IPS-18a (cell line): ENCODE data around the gene G2E3.
"Not testable (repeated sequence)": the region's sequence is repeated elsewhere in the genome, so short reads cannot be mapped to it uniquely, and the experiment has no call there.

Source experiments
- H3K27ac ChIP-seq: one replicate; pipeline ENCODE4 v1.5.1; 2013; ENCODE audit warnings: low read length
- H3K27me3 ChIP-seq: one replicate; pipeline ENCODE4 v1.6.1; 2013; ENCODE audit warnings: mild to moderate bottlenecking, low read length; ENCODE audit not compliant: control insufficient read depth, insufficient read depth
- H3K36me3 ChIP-seq: one replicate; pipeline ENCODE4 v1.6.1; 2013; ENCODE audit warnings: low read depth, low read length; ENCODE audit not compliant: control insufficient read depth
- H3K4me1 ChIP-seq: one replicate; pipeline ENCODE4 v1.6.1; 2013; ENCODE audit warnings: low read depth, low read length; ENCODE audit not compliant: control insufficient read depth
- H3K4me3 ChIP-seq: one replicate; pipeline ENCODE4 v1.5.1; 2013; ENCODE audit warnings: low read length
- H3K9ac ChIP-seq: one replicate; pipeline ENCODE4 v1.6.1; 2013; ENCODE audit warnings: mild to moderate bottlenecking, low read length, moderate library complexity
- H3K9me3 ChIP-seq: one replicate; pipeline ENCODE4 v1.6.1; 2013; ENCODE audit warnings: low read depth, low read length; ENCODE audit not compliant: control insufficient read depth

G2E3 gene

DNA sequence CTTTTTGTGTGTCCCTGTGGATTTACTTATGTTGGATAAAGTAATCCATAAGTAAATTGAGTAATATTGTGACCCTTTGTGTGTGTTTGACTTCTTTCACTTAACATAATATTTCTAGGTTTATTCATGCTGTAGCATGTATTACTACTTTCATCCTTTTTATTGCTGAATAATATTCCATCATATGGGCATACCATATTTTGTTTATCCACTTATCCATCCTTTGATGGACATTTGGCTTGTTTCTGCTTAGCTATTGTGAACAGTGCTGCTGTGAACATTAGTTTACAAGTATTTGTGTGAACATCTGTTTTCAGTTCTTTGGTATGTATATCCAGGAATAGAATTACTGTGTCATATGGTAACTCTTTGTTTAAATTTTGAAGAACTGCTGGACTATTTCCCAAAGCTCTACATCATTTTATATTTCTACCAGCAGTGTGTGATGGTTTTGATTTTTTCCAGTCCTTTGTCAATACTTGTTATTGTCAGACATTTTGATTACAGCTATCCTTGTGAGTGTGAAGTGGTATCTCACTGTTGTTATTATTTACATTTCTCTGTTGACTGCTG lies 25.2 kb downstream of the G2E3 start:
- no peak overlapping the region for H3K27ac ChIP-seq
- H3K27me3 ChIP-seq, result no peaks in the 10 kb centered on the region
- peaks cover 27% of the 10 kb centered on the region for H3K36me3 ChIP-seq
- H3K4me1 ChIP-seq, result no peaks in the 10 kb centered on the region
- no peaks in the 10 kb centered on the region for H3K9me3 ChIP-seq
- no peak overlapping the region for H3K9ac ChIP-seq
- no peak overlapping the region for H3K4me3 ChIP-seq

DNA sequence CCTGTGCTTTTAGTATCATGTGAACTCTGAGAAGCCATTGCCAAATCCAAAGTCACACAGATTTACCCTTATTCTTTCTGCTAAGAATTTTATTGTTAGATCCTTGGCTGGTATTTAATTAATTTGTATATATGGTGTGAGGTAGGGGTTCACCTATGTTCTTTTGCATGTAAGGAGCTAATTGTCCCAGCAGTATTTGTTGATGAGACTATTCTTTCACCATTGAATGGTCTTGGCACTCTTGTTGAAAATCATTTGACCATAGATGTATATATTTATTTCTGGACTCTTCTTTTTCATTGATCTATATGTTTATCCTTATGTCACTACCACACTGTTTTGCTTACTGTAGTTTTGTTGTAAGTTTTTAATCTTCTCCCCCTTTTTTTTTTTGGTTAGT lies 26.2 kb downstream of the G2E3 start:
- H3K4me3 ChIP-seq, result no peak overlapping the region
- peaks cover 38% of the 10 kb centered on the region for H3K36me3 ChIP-seq
- H3K9ac ChIP-seq, result no peak overlapping the region
- no peaks in the 10 kb centered on the region for H3K27me3 ChIP-seq
- no peaks in the 10 kb centered on the region for H3K9me3 ChIP-seq
- H3K27ac ChIP-seq, result no peak overlapping the region
- H3K4me1 ChIP-seq, result no peaks in the 10 kb centered on the region

DNA sequence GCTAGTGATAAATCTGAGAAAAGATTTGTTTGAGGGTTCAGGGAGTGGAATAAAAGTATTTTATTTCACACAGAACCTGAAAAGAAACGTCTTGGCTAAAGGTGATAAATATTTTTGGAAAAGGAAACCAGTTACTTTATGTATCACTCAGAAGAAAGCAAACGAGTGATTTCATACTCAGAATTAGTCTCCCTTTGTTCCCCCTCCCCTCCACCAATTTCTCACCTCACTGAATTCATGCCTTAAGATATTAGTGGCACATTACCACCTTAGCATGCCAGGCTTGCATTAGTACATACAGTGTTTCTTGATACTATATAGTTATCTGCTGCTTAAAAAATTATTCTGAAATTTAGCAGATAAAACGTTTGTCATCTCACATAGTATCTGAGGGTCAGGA lies 28.2 kb downstream of the G2E3 start:
- H3K36me3 ChIP-seq, result peaks cover 54% of the 10 kb centered on the region
- no peaks in the 10 kb centered on the region for H3K4me1 ChIP-seq
- no peaks in the 10 kb centered on the region for H3K27me3 ChIP-seq
- H3K4me3 ChIP-seq, result no peak overlapping the region
- H3K9ac ChIP-seq, result no peak overlapping the region
- H3K27ac ChIP-seq, result no peak overlapping the region
- H3K9me3 ChIP-seq, result no peaks in the 10 kb centered on the region

DNA sequence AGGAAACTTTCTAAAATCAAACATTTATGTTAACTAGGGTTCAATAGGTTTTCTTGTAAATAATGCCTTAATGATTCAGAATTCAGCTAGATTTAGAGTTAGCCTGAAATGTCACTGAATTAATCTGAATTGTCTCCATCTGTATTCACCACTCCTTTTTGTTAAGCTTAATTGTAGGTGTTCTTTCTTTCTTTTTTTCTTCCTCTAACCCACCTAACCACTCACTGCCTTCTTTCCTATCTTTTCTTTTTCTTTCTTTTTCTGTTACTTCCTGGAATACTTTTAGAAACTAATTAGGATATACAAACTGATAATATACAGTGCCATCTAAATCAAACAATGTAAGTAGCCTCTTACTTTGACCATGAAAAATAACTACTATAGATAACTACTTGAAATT lies 29.9 kb downstream of the G2E3 start:
- Histone ChIP-seq H3K9ac (no peak overlapping the region), H3K36me3 (peaks cover 59% of the 10 kb centered on the region), H3K27ac (no peak overlapping the region), H3K9me3 (no peaks in the 10 kb centered on the region), H3K4me1 (no peaks in the 10 kb centered on the region), H3K27me3 (no peaks in the 10 kb centered on the region), H3K4me3 (no peak overlapping the region)

DNA sequence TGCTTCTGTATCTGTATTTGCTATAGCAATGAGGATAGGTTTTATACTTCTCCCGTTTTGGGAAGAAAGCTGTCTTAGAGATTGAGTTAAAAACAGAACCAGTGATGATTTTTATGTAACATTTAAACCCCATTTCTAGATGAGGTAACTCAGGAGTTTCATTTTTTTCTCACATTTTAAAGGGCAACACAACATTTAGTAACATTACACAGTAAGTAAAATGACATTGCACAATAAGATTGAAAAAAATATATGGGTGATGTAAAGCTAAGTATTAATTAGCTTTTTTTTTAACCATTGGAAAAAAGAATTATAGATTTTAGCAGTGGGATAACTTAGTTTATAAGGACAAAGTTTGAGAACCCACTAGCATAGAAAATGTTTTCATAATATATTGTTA lies 38.0 kb downstream of the G2E3 start:
- Histone ChIP-seq H3K36me3 (peaks cover 62% of the 10 kb centered on the region), H3K4me3 (no peak overlapping the region), H3K9me3 (no peaks in the 10 kb centered on the region), H3K27me3 (no peaks in the 10 kb centered on the region), H3K27ac (no peak overlapping the region), H3K9ac (no peak overlapping the region), H3K4me1 (no peaks in the 10 kb centered on the region)

DNA sequence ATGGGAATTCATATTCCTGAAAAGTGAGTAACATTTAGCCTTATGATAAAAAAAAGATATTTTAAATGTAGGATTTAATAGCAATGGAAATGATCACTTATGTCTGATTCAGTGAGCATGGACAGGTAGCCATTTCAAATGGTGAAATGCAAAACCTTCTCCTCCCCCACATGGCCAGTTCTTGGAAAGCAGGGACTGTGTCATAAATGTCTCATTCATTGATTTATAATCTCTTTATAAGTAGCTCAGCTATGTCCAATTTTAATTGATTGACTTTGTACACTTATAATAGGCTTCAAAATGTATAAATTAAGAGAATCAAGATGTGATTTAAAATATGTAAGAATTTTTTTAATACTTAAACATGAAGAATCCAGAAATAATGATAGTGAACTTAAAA lies 38.5 kb downstream of the G2E3 start:
- Histone ChIP-seq H3K9ac (no peak overlapping the region), H3K27ac (no peak overlapping the region), H3K4me3 (no peak overlapping the region), H3K36me3 (peaks cover 64% of the 10 kb centered on the region), H3K27me3 (no peaks in the 10 kb centered on the region), H3K4me1 (no peaks in the 10 kb centered on the region), H3K9me3 (no peaks in the 10 kb centered on the region)

DNA sequence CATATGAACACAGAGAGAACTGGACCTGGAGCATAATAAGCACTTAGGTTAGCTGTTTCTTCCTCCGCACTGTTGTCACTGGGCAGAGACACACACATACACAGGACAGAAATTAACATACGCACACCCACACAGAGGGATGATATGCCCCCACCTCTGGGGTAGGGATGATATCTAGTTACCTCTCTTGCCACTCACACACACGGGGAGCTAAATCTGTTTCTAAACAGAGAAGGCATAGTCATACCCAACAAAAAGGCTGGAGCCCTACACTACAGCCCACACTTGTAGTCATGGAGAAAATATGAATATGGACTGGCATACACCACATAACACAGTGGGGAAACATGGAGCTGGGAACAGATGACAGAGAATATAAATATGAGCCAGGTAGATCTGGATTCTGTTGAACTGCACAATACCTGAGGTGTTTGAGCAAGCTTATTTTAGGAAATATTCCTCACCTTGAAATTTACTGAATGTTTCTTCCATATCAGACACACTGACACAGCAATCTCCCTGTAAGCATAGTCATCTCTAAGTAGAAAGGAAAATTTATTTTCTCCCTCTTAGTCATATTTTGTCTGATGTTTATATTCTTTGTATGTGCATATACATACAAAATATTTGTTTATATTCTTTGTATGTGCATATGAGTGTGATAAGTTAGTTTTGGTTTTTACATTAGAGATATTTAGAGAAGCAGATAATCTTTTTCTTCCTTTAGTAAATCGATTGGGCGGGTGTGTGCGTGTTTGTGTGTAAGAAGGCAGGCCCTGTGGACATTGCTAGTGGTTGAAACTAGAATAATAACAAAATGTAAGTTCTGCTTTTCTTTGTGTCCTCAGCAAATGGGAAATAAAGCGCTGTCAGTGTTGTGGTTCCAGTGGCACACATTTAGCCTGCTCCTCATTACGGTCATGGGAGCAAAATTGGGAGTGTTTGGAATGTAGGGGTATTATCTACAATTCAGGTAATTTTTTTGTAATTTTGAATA lies 42.3 kb downstream of the G2E3 start:
- Histone ChIP-seq H3K27ac (no peak overlapping the region), H3K4me1 (no peaks in the 10 kb centered on the region), H3K9ac (no peak overlapping the region), H3K27me3 (no peaks in the 10 kb centered on the region), H3K36me3 (peaks cover 83% of the 10 kb centered on the region), H3K4me3 (no peak overlapping the region), H3K9me3 (no peaks in the 10 kb centered on the region)

DNA sequence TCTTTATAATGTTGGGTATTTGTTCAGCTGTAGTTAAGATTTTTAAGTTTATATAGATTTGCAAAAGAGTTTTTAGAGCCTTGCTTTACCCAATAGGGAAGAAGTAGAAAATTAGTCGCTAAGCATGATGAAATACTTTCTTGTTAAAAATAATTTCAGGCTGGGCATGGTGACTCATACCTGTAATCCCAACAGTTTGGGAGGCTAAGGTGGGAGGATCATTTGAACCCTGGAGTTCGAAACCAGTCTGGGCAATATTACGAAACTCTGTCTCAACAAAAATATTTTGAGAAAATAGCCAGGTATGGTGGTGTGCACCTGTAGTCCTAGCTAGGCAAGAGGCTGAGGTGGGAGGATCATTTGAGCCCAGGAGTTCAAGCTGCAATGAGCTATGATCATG lies 44.4 kb downstream of the G2E3 start:
- Histone ChIP-seq H3K36me3 (peaks cover 90% of the 10 kb centered on the region), H3K4me1 (no peaks in the 10 kb centered on the region), H3K9ac (no peak overlapping the region)

DNA sequence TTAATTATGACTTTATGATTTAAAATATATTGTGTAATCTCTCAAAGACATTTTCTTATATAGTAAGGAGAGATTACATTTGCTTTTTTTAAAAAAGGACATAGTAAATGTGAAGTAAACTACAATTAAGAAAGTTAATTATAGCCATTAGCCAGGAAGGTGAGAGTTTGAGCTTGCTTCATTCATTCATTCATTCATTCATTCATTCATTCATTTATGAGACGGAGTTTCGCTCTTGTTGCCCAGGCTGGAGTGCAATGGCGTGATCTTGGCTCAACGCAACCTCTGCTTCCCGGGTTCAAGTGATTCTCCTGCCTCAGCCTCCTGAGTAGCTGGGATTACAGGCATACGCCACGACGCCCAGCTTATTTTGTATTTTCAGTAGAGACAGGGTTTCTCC lies 45.7 kb downstream of the G2E3 start:
- not testable (repeated sequence) for H3K4me1 ChIP-seq, H3K4me3 ChIP-seq, H3K27me3 ChIP-seq, H3K9ac ChIP-seq, H3K27ac ChIP-seq, H3K9me3 ChIP-seq
- H3K36me3 ChIP-seq, result peaks cover 87% of the 10 kb centered on the region

More for the DNA sequence above, 44.4 kb downstream of the G2E3 start:
- Histone ChIP-seq H3K9me3 (no peaks in the 10 kb centered on the region), H3K4me3 (no peak overlapping the region), H3K27ac (no peak overlapping the region), H3K27me3 (no peaks in the 10 kb centered on the region)

DNA sequence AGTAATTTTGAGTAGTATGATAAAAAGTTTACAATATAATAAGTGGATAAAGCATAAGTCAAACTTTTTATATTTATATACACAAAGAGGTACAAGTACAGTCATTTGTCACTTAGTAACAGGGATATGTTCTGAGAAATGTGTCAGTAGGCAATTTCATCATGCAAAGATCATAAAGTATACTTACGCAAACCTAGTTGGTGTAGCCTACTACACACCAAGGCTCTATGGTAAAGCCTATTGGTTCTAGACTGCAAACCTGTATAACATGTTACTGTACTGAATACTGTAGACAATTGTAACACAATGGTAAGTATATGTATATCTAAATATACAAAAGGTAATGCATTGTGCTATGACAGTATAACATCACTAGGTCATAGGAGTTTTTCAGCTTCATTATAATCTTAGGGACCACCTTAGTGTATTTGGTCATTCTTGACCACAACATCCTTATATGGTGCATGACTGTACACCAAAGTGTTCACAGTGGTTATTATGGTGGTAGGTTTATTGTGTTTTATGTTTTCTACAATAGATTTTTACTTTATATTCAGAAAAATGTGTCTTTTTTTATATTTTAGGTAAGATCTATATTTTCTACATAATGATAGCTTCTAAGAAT lies 48.3 kb downstream of the G2E3 start:
- Histone ChIP-seq H3K27me3 (no peaks in the 10 kb centered on the region), H3K27ac (no peak overlapping the region), H3K9me3 (no peaks in the 10 kb centered on the region), H3K4me3 (no peak overlapping the region), H3K9ac (no peak overlapping the region), H3K36me3 (peaks cover 70% of the 10 kb centered on the region), H3K4me1 (no peaks in the 10 kb centered on the region)

DNA sequence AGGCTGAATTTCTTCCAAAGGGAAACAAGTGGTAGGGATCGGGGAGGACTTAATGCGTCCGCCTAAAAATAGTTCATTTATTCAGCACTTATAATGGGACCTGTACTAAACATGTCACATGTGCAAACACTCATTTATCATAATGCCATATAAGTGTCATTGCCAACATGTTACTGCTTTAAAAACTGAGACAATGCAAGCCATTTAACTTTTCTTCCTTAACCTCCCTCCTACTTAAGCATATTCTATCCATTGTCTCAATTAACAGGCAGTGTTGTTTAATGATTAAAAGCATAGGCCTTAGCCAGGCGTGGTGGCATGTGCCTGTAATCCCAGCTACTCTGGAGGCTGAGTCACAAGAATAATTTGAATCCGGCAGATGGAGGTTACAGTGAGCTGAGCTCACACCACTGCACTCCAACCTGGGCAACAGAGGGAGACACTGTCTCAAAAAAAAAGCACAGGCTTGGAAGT lies 49.6 kb downstream of the G2E3 start:
- Histone ChIP-seq H3K4me1 (no peaks in the 10 kb centered on the region), H3K9me3 (no peaks in the 10 kb centered on the region), H3K9ac (no peak overlapping the region), H3K27me3 (no peaks in the 10 kb centered on the region), H3K36me3 (peaks cover 57% of the 10 kb centered on the region), H3K27ac (no peak overlapping the region), H3K4me3 (no peak overlapping the region)
